ENCODE data around the gene UFM1.
"Not testable (repeated sequence)": the region's sequence is repeated elsewhere in the genome, so short reads cannot be mapped to it uniquely, and the experiment has no call there.

The UFM1 gene

DNA sequence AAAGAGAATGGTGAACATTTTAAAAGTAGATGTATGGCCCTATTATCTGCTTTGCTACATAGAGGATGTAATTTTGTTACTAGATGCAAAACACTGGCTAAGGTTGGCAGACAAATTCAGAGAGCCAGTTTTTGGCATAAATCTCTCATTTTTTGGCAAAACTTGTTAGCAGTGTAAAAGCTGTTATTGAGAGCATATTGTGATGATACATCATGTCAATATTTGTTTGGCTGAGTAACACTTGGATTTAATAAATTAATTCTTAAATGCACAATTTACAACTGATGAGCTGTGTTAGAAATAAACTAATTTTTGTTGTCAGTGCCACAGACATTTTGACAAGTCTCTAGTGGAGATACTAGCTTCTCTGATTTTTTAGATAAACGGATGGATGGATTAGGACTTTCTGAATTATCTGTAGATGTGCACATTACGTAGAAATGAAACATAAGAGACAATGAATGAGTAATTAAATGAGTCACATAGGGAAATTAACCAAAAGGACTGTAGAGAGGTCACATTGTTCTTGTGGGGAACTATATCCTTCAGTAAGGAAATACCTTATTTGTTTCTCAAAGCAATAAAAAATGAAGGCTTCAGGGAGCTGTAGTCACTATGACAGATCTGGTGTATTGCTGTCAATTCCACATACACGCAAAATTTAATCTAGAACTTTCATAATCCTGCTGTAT, 17.4 kb downstream of the UFM1 start:
- no peak for DNase-seq (ENCODE audit: low spot score)

DNA sequence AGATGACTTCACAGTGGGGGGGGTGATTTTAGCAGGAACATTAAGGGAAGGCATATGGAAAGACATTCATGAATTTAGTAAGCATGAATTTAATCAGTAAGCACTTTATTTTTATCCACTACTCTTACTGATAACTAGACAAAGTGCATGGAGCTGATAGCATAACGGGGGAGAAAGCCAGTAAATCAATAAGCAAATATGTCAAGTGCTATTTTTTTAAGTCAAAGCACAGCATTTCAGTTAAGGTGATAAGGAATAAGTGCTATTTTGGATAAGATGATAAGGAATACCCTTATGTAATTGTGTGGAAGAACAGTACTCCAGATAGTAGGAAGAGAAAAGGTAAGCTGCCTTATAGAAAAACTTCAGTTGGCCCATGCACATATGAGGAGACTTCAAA, 19.4 kb downstream of the UFM1 start:
- DNase-seq (ENCODE audit: low spot score): no peak

DNA sequence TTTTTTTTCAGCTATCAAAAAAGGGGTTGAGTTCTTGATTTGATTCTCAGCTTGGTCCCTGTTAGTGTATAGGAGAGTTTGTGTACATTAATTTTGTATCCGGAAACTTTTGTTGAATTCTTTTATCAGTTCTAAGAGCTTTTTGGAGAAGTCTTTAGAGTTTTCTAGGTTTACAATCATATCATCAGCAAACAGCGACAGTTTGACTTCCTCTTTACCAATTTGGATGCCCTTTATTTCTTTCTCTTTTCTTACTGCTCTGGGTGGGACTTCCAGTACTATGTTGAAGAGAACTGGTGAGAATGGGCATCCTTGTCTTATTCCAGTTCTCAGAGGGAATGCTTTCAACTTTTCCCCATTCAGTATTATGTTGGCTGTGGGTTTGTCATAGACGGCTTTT, 20.4 kb downstream of the UFM1 start:
- not testable (repeated sequence) for DNase-seq (ENCODE audit: low spot score)

DNA sequence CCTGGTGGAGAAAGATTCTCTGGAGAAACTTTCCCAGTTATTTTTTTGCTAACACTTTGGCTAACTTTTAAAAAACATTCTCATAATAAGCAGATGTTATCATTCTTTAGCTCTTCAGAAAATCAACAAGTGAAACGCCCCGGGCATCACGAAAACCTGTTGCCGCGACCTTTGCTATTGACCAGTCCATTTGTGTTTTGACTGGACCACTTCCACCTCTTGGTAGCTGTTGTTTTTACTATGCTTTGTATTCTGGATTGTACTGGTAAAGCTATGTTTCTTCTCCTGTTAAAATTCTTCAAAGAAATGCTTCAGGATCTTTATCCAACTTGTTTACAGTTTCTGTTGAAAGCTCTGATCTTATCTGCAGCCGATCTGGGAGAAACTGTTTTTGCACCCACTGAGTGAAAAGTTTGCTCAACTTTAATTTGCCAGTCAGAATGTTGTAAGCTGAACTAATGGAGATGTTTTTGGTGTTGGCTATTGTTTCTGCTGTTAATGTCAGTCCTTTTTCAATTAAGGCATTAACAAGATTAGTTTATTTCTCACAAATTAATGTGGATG, 23.3 kb downstream of the UFM1 start:
- DNase-seq (ENCODE audit: low spot score): no peak

DNA sequence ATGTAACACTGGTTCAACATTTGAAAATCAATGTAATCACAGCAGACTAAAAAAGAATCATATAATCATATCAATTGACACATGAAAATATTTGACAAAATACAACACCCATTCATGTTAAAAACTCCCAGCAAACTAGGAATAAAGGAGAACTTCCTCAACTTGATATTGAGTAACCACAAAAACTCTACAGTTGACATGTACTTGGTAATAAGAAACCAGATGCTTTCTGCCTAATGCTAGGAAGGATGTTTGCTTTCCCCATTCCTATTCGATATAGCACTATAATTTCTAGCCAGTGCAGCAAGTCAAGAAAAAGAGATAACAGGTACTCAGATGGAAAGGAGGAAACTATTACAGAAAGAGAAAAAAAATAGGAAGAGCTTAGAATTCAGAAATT, 26.9 kb downstream of the UFM1 start:
- DNase-seq (ENCODE audit: low spot score): no peak

DNA sequence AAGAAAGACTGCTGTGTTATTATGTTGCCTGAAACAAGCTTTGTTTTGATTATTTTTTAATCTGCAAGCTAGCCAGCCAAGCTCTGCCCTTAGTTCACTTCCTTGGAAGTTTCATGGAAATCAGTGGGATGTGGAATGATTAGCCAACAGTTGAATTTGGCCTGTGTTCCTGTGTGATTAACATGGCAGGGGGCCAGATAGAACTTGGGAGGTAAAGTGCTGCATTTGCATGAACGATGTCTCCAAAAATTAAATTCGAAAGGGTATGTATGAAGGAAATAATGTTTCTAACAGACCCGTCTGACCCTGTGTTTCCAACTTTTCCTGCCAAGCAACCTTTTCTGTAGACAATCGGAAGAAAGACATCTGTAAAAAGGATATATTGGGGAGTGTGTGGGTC, 32.2 kb downstream of the UFM1 start:
- DNase-seq (ENCODE audit: low spot score): no peak

DNA sequence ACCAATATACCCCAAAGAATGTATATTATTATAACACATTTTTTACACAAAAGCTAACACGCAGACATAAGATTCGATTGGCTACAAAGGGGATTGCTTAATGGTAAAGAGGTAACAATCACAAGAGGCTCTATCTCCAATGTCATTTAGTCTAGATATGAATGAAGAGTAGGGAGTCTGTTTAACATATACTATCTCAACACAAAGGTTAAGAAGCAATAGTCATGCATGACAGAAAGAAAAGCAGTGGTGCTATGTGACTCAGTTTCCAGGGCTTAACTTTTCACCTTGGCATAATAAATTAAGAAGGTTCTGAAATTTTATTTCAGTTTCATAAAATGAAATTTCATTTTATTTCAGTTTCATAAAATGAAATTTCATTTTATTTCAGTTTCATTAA, 33.3 kb downstream of the UFM1 start:
- DNase-seq (ENCODE audit: low spot score): no peak

DNA sequence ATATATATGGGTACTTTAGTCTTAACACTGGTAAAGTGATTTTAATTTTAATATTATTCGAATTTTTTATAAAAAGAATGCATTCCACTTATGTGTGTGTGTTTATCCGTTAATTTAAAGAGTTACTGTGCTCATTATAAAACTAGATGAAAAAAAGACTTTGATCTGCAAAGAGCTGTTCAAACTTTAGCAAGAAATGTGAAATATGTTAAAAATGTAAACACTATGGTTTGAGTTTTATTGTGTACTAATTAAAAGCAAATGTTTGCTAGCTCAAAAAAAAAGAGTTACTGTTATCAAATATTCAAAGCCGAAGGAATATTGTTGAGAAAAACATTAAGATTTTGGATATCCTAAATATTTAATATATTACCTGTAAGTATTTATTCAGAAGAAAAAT, 34.5 kb downstream of the UFM1 start:
- no peak for DNase-seq (ENCODE audit: low spot score)

DNA sequence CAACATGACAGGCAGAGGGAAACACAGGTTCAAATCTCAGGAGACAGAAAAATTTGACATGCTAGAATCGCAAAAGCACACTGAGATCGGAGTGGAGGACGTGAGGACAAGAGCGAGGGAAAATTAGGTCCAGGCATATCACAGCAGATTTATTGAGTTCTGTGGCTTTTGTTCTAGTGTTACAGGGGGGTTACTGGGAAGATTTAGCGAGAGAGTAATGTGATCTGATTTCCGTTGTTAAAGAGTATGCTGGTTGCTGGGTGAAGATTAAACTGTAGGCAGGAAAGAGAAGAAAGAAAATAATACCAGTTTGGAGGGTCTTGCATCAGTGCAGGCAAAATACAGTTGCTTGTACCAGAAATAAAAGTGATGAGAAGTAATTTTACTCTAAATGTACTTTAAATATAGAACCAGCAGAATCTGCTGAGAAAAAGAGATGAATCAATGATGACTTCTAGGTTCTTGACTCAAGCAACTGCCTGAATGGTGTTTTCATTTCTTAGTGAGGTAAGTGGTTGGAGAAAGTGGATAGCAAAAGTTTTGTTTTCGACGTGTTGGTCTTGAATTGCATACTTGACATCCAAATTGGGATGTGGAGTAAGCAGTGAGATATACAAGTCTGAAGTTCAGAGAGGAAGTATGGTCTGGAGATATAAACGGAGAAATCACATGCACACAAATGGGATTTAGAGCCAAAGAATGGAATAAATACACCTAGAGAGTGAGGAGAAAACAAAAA, 35.7 kb downstream of the UFM1 start:
- DNase-seq (ENCODE audit: low spot score): no peak

DNA sequence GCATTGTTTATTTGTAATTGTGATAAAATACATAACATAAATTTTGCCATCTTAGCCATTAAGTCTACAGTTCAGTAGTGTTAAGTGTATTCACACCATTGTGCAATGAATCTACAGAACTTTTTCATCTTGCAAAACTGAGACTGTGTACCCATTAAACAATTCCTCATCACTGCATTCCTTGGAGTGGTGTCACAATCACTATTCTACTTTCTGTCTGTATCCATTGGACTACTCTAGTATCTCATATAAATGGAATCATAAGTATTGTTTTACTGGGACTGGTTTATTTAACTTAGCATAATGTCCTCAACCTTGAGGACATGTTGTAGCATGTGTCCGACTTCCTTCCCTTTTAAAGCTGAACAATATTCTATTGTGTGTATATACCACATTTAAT, 36.8 kb downstream of the UFM1 start:
- DNase-seq (ENCODE audit: low spot score): no peak

DNA sequence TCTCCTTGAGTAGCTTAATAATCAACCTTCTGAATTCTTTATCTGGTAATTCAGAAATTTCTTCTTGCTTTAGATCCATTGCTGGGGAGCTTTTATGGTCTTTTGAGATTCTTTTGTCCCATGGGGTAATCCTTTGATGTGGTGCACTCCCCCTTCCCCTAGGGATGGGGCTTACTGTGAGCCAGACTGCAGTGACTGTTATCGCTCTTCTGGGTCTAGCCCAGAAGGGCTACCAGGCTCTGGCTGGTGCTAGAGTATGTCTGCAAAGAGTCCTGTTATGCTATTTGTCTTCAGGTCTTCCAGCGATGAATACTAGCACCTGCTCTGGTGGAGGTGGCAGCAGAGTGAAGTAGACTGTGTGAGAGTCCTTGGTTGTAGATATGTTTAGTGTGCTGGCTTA, 41.7 kb downstream of the UFM1 start:
- no peak for DNase-seq (ENCODE audit: low spot score)

DNA sequence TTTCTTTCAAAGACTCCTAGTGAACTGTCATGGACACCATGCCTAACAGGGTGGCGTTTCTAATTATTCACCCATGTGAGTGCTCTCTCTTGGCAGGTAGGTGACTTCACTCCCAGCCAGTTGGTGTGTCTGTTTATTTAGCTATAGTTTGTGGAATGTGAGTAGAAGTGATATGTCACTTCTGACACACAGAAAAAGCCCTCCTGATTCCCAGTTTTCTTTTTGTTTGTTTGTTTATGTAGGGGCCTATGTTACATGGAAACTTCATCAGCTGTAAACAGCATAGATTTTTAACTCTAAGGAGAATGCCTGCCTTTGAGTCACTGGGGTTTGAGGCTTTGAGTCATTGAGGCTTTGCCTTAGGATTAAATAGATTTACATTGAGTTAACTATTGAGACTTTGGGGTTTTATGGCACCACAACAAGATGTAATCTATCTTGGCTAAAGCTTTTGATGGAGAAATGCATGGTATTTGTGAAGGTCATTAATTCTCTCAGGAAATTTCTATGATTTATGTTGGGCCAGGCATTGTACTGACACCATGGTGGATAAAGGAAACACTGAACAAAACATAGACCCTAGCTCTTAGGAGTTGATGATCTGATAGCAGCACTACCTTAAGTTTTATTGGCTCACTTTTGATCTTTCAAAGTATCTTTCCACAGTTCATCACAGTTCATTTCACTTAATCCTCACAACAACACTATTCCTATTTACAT, 45.3 kb downstream of the UFM1 start:
- no peak for DNase-seq (ENCODE audit: low spot score)

DNA sequence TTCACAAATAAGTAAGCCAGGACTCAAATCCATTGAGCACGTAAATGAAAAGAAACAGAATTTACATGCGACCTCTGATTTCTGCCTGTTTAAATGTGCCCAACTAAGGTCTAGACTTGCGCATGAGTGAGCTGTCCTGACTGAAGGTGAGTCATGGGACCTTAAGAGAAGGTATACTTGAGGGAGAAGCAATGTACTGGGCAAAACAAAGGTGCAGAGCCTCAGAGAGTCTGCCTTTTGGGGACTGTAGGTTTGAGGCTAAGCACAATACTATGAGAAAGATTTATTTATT, 45.8 kb downstream of the UFM1 start:
- no peak for DNase-seq (ENCODE audit: low spot score)

DNA sequence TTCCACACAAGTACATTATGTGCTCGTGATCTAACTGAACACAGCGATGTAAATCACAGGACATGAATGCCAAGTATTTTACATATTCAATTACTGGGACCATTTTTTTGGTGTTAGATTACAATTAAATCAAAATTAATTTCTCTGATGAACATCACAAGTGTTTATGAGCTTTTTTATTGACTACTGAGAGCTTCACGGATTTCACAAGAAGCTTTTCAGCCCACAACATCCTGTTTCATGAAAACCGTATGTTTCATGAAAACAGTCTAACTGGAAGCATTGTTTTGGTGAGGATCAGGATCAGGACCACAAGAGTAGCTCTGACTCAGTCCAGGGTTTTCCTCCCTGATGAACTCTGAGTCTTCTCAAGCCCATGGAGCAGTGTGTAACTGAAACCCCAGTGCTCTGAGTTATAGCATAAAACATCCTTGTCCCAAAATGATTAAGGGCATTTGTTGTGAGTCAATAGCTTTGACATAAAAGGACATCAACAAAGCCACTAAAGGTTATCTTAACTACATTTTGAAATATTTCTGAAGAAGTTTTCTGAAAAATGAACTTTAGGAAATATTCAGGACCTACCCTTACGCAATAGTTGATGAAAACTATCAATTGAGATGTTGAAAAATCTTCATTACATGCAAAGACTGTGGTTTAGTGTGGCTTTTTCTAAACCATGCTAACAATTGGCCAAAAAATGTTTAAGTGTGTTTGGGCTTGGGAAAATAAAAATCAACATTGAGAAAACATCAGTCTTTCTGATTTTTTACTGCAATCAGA, 49.3 kb downstream of the UFM1 start:
- DNase-seq (ENCODE audit: low spot score): no peak

DNA sequence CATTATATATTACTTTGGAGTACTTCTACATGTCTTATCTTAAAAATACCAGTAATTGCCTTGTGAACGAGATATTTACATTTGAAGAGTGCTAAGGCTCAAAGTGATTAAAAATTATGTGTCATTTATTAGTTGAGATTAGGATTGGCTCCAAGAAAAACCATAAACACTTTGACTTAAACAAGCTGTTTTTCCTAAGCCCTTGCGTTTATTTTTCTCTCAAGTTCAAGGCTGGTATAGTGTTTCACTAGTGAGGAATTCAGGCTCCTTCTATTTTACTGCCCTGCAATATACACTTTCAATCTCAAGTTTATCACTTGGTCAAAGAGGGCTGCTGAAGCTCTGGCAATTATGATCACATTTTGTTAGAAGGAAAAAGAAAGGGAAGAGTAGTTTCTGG, 49.9 kb downstream of the UFM1 start:
- no peak for DNase-seq (ENCODE audit: low spot score)

DNA sequence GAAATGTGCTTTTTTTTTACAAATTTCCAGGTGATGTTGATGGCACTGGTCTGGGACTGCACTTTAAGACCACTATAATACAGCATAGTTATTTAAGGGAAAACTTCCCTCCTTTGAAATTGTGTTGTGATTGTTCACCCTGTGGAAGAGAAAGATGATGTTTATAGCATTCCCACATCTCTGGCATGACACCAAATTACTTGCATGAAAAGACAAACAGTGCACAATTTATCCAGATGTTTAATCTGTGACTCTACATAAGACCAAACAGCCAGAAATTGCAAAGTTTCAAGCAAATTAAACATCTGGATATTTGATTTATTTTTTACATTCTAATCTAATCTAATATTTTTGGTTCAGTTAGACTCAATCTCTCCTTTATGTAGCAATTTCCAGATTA, 51.6 kb downstream of the UFM1 start:
- no peak for DNase-seq (ENCODE audit: low spot score)

DNA sequence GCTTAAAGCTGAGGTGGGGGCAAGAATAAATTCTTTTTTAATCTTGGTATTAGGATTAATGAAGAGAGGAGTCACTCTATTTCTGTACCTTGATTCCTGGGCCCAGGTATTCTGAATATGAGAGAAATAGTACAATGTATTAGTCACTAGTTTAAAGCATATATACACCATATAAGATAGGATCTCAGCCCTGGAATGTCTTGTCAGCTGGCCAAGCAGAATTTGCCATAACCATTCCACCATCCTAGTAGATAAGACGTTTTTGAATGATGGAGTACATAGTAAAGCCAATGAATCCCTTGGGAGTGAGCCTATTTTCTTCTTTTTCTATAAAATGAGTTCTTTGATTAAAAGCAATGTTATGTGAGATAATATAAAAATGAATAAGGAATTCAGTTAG, 55.6 kb downstream of the UFM1 start:
- no peak for DNase-seq (ENCODE audit: low spot score)

DNA sequence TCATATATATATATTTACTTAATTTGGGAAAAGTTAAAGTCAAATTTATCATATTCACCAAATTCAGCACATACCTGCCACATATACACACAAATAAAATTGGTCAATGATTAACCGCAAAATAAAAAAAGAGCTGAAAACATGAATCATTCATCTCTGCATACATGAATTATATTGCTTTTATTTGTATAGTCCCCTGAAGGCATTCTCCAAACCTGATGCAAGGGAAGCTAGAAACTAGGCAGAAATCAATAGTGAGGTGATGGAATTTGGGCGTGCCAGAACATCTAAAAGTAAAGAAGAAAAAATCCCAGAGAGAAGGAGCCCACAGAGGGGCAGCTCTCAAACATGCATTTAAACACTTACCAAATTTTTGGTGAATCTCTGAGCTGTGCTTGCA, 60.1 kb downstream of the UFM1 start:
- no peak for DNase-seq (ENCODE audit: low spot score)

DNA sequence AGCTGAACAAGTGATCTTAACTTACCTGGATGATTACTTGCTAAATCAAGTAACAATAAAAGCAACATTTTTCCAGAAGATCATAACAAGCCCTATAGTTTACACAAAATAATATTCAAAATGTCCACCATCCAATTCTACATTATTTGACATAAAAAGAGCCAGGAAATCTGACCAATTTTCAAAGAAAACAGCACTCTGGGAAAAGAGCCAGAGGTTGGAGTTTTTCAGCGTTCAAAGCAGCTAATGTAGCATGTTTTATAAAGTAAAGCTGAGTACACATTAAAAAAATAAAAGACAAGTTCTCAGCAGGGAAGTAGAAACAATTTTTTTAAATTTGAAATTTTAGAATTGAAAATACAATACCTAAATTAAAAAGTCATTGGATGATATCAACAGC, 62.6 kb downstream of the UFM1 start:
- no peak for DNase-seq (ENCODE audit: low spot score)

Measured in hematopoietic multipotent progenitor cell treated with erythropoietin and hydrocortisone succinate and interleukin-3 and kit ligand, for 15 days (in vitro differentiated cells).